Embryonic facial prominence (tissue), 1 donor: ENCODE data around the gene OR2V2.
"Not testable (repeated sequence)": the region's sequence is repeated elsewhere in the genome, so short reads cannot be mapped to it uniquely, and the experiment has no call there.

Experiments
- DNase-seq: peaks from one replicate; pipeline ENCODE4 v3.0.0-alpha.2; 2016; ENCODE audit errors: extremely low spot score

Gene OR2V2

GRCh38 chr5:181114844-181115778 lies 32.3 kb upstream of the OR2V2 start:
- DNase-seq, result no peak

- no peak for DNase-seq
These were observed 29.0 kb upstream of the OR2V2 start for GRCh38 chr5:181118369-181118768.

GRCh38 chr5:181119105-181119504 lies 28.3 kb upstream of the OR2V2 start:
- no peak for DNase-seq

GRCh38 chr5:181120306-181120705 lies 27.1 kb upstream of the OR2V2 start:
- no peak for DNase-seq

GRCh38 chr5:181120761-181121160 lies 26.6 kb upstream of the OR2V2 start:
- no peak for DNase-seq

GRCh38 chr5:181121675-181122561 lies 25.5 kb upstream of the OR2V2 start:
- DNase-seq, result no peak

GRCh38 chr5:181124526-181124925 lies 22.9 kb upstream of the OR2V2 start:
- DNase-seq, result no peak

GRCh38 chr5:181126841-181127240 lies 20.5 kb upstream of the OR2V2 start:
- no peak for DNase-seq

GRCh38 chr5:181127456-181127855 lies 19.9 kb upstream of the OR2V2 start:
- no peak for DNase-seq

- no peak for DNase-seq
These were observed 19.3 kb upstream of the OR2V2 start for GRCh38 chr5:181127907-181128626.

GRCh38 chr5:181129601-181130000 lies 17.8 kb upstream of the OR2V2 start:
- no peak for DNase-seq

- DNase-seq, result not testable (repeated sequence)
These were observed 17.3 kb upstream of the OR2V2 start for GRCh38 chr5:181130081-181130480.

- DNase-seq, result no peak
These were observed 16.4 kb upstream of the OR2V2 start, which contains the start of gene OR2V1 for GRCh38 chr5:181130832-181131496. Gene OR2V1 (minus strand): TSS chr5:181131169. CDS start chr5:181125304, 5,865 bp downstream.

- no peak for DNase-seq
These were observed 15.9 kb upstream of the OR2V2 start for GRCh38 chr5:181131514-181131913.

GRCh38 chr5:181133083-181133482 lies 14.3 kb upstream of the OR2V2 start:
- no peak for DNase-seq

GRCh38 chr5:181133610-181134231 lies 13.7 kb upstream of the OR2V2 start:
- DNase-seq, result no peak

GRCh38 chr5:181134259-181134658 lies 13.1 kb upstream of the OR2V2 start:
- no peak for DNase-seq

- DNase-seq, result no peak
These were observed 10.9 kb upstream of the OR2V2 start for GRCh38 chr5:181136361-181136955.

GRCh38 chr5:181138258-181138657 lies 9.1 kb upstream of the OR2V2 start:
- no peak for DNase-seq

- no peak for DNase-seq
These were observed 6.6 kb upstream of the OR2V2 start for GRCh38 chr5:181140766-181141165.
